Astrocyte of the spinal cord (primary cell): ENCODE measurements around the gene NLRP8.
"Not testable (repeated sequence)": the region's sequence is repeated elsewhere in the genome, so short reads cannot be mapped to it uniquely, and the experiment has no call there.

ENCODE experiments used
- DNase-seq: peaks from one replicate; pipeline ENCODE4 v3.0.0; 2011; ENCODE audit warnings: low read depth, low spot score
- H3K4me3 ChIP-seq: 2 replicates; pipeline ENCODE4 v1.5.1; 2011; ENCODE audit warnings: low read depth, mild to moderate bottlenecking, low read length, moderate library complexity
- in situ Hi-C: cut with HindIII; loops from 2 replicates; pipeline ENCODE4 v1.10.0; 2017; ENCODE audit warnings: low sequenced_read_pairs
- TF ChIP-seq, protein P1 (sequence below): IDR thresholded peaks from 2 replicates; pipeline ENCODE4 v1.5.1; 2012; ENCODE audit warnings: low read depth, mild to moderate bottlenecking, low read length, inconsistent platforms

Gene NLRP8

DNA sequence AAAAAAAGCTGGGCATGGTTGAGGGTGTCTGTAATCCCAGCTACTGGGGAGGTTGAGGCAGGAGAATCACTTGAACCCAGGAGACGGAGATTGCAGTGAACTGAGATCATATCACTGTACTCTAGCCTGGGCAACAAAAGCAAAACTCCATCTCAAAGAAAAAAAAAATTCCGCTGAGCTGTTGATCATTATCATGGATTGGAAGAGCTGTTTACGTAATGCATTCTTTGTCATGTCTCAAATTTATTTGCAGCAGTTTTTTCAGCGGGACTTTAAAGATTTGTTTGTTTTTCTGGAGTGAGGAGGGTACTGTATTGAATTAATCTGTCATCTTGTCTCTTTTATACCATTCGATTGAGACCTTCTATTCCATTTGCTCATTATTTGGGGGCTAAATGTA, 43.2 kb downstream of the NLRP8 start:
- TF ChIP-seq, protein P1, sequence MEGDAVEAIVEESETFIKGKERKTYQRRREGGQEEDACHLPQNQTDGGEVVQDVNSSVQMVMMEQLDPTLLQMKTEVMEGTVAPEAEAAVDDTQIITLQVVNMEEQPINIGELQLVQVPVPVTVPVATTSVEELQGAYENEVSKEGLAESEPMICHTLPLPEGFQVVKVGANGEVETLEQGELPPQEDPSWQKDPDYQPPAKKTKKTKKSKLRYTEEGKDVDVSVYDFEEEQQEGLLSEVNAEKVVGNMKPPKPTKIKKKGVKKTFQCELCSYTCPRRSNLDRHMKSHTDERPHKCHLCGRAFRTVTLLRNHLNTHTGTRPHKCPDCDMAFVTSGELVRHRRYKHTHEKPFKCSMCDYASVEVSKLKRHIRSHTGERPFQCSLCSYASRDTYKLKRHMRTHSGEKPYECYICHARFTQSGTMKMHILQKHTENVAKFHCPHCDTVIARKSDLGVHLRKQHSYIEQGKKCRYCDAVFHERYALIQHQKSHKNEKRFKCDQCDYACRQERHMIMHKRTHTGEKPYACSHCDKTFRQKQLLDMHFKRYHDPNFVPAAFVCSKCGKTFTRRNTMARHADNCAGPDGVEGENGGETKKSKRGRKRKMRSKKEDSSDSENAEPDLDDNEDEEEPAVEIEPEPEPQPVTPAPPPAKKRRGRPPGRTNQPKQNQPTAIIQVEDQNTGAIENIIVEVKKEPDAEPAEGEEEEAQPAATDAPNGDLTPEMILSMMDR, result no peak
- H3K4me3 ChIP-seq, result no peak overlapping the region
- in situ Hi-C loops, result no loop called here
- no peak for DNase-seq

DNA sequence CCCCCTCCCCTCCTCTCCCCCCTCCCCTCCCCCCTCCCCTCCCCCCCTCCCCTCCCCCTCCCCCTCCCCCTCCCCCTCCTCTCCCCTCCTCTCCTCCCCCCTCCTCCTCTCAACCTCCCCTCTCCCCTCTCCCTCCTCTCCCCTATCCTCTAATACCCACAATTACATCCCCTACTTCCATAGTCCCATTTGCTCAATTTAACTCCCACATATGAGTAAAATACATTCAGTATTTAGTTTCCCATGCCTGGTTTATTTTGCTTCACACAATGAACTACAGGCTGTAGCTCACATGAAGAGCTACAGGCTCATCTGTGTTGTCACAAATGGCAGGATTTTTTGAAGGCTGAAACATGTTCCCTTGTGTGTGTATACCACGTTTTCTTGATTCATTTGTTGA, 45.9 kb downstream of the NLRP8 start:
- no peak overlapping the region for H3K4me3 ChIP-seq
- TF ChIP-seq, protein P1, result no peak
- in situ Hi-C loops, result no loop called here
- DNase-seq, result no peak

DNA sequence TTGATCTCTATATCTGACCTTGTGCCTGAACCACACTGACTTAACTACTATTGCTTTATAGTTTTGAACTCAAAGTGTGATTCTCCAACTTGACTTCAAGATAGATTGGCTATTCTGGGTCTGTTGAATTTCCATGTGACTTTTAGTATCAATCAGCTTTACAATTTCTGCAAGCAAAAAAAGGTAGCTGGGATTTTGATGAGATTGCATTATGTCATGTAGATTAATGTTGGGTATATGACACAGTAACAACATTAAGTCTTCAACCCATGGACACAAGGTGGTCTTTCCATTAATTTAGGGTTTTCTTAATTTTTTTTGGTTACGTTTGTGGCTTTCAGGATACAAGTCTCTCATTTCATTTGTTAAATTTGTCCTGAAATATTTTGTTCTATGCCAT, 67.1 kb downstream of the NLRP8 start:
- in situ Hi-C loops, result no loop called here
- TF ChIP-seq, protein P1, result no peak
- DNase-seq, result no peak
- no peak overlapping the region for H3K4me3 ChIP-seq

DNA sequence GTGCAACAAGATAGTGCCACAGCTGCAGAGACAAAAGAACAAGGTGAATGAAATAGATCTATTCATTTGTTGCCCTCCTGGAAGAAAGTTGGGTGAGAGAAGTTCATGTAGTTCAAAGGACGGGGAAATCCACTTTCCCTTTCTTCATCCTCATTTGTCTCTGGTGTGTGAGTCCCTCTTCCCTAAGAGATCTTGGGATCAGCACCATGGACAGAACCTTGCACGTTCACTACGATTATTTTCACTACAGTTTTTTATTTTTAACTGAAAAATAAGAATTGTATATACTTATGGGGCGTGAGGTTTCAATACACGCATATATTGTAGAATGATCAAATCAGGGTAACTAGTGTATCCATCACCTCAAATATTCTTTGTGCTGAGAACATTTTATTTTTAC, 68.1 kb downstream of the NLRP8 start:
- H3K4me3 ChIP-seq, result no peak overlapping the region
- no peak for DNase-seq
- TF ChIP-seq, protein P1, result no peak
- in situ Hi-C loops, result no loop called here

DNA sequence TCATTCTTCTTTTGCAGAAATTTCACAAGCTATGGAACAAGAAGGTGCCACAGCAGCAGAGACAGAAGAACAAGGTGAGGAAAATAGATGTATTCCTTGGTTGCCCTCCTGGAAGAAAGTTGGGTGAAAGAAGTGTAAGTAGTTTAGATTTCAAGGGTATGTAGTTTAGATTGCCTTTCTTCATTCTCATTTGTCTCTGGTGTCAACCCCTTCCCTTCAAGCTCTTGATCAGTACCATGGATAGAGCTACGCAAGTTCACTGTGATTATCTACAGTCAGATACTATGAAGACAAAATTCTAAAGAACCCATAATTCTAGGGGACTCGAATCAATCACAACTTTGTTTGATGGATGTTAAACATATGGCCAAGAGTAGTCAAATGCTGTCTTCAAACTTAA, 71.7 kb downstream of the NLRP8 start:
- H3K4me3 ChIP-seq, DNase-seq, in situ Hi-C loops: not testable (repeated sequence)

DNA sequence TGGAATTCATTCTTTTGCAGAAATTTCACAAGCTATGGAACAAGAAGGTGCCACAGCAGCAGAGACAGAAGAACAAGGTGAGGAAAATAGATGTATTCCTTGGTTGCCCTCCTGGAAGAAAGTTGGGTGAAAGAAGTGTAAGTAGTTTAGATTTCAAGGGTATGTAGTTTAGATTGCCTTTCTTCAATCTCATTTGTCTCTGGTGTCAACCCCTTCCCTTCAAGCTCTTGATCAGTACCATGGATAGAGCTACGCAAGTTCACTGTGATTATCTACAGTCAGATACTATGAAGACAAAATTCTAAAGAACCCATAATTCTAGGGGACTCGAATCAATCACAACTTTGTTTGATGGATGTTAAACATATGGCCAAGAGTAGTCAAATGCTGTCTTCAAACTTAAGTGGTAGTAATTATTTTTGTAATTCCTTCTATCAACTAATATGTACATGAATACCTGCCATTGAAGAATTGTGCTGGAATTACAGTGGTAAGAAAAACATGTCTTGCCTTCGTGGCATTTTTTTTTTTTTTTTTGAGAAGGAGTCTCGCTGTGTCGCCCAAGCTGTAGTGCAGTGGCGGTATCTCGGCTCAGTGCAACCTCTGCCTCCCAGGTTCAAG, 72.8 kb downstream of the NLRP8 start:
- H3K4me3 ChIP-seq, DNase-seq, in situ Hi-C loops: not testable (repeated sequence)

DNA sequence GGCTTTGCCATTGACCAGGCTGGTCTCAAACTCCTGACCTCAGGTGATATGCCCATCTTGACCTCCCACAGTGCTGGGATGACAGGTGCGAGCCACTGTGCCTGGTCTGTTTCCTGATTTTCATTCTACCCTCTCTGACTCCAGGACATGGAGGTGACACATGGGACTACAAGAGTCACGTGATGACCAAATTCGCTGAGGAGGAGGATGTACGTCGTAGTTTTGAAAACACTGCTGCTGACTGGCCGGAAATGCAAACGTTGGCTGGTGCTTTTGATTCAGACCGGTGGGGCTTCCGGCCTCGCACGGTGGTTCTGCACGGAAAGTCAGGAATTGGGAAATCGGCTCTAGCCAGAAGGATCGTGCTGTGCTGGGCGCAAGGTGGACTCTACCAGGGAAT, 79.1 kb downstream of the NLRP8 start:
- in situ Hi-C loops, result no loop called here
- TF ChIP-seq, protein P1, result no peak
- no peak overlapping the region for H3K4me3 ChIP-seq
- DNase-seq, result no peak
